WTC11 (cell line): Measurements from ENCODE around the gene WFDC1.

Source experiments
- ATF2 ChIP-seq: sonication (generic); formaldehyde crosslinking; IDR thresholded peaks from 2 replicates; pipeline ENCODE4 v1.8.1; 2022; ENCODE audit warnings: low read depth, missing genetic modification reagents, borderline replicate concordance
- CTCF ChIP-seq: fragments of 200-600 bp; IDR thresholded peaks from 2 replicates; pipeline ENCODE4 v1.8.0; 2022; ENCODE audit warnings: antibody characterized with exemption
- SP1 ChIP-seq: sonication (generic); formaldehyde crosslinking; conservative IDR thresholded peaks from 2 replicates; pipeline ENCODE4 v1.8.1; 2022; ENCODE audit warnings: missing genetic modification reagents
- TCF7 ChIP-seq: sonication (generic); formaldehyde crosslinking; IDR thresholded peaks from 2 replicates; pipeline ENCODE4 v1.8.0; 2022; ENCODE audit warnings: mild to moderate bottlenecking, low read depth, missing genetic modification reagents, moderate library complexity
- ZBTB21 ChIP-seq: sonication (generic); formaldehyde crosslinking; IDR thresholded peaks from 2 replicates; pipeline ENCODE4 v1.8.1; 2023; ENCODE audit warnings: mild to moderate bottlenecking, missing genetic modification reagents, borderline replicate concordance
- ZSCAN18 ChIP-seq: fragments of 250-450 bp; sonication (Bioruptor Pico); IDR thresholded peaks from 2 replicates; pipeline ENCODE4 v2.1.2; 2022; ENCODE audit warnings: mild to moderate bottlenecking, moderate library complexity

- TF ChIP-seq ATF2 (CRISPR knock-in tag) (no peak), CTCF (no peak), ZSCAN18 (CRISPR knock-in tag) (no peak), ZBTB21 (no peak), SP1 (CRISPR knock-in tag) (no peak), TCF7 (CRISPR knock-in tag) (no peak)
These were observed 10.4 kb upstream of the WFDC1 start for GRCh38 chr16:84284154-84284722.
